Caco-2 (cell line): ENCODE measurements around the gene TEX13B. TPM values are rescaled to one million over a fixed set of nuclear protein-coding genes. Genes with fewer than 3 reads are reported as not detected.
"Not testable (repeated sequence)": the region's sequence is repeated elsewhere in the genome, so short reads cannot be mapped to it uniquely, and the experiment has no call there.

Source experiments
- BruUV-seq: library from RNA; stranded (reverse); fragments of 400-500 nt; replicated peaks from 2 replicates; lab custom pipeline; 2021; lab: Mats Ljungman, UMichigan
- CTCF ChIA-PET: fragments of 300-600 bp; sonication (Branson Sonifier 250); formaldehyde crosslinking; loops from one replicate; lab custom pipeline; 2022; ENCODE audit warnings: antibody characterized with exemption; lab: Charles Lee
- POLR2A ChIA-PET: fragments of 300-600 bp; sonication (Branson Sonifier 250); formaldehyde crosslinking; loops from one replicate; lab custom pipeline; 2022; ENCODE audit warnings: antibody characterized with exemption; lab: Charles Lee
- DNase-seq, 2 experiments: peaks; one replicate each; pipeline versions ENCODE4 v3.0.0 to v3.0.0-alpha.2; 2020 to 2022
- H3K27me3 ChIP-seq: replicated peaks from 2 replicates; pipeline ENCODE4 v1.6.0; 2011; ENCODE audit warnings: low read length; ENCODE audit not compliant: control insufficient read depth, insufficient read depth
- H3K36me3 ChIP-seq: 2 replicates; pipeline ENCODE4 v1.5.1; 2011; ENCODE audit warnings: low read length; ENCODE audit not compliant: control insufficient read depth, insufficient read depth
- H3K4me1 ChIP-seq: fragments of 250-450 bp; sonication (Bioruptor Pico); 2 replicates; pipeline ENCODE4 v1.5.1; 2020; ENCODE audit warnings: mild to moderate bottlenecking
- H3K4me3 ChIP-seq: 2 replicates; pipeline ENCODE4 v1.5.1; 2011; ENCODE audit warnings: low read depth, mild to moderate bottlenecking, control low read depth, low read length
- H3K9me3 ChIP-seq: fragments of 250-450 bp; sonication (Bioruptor Pico); 2 replicates; pipeline ENCODE4 v1.5.1; 2020; ENCODE audit warnings: mild to moderate bottlenecking, moderate library complexity
- H3K27ac Mint-ChIP-seq: one replicate; pipeline ENCODE4 v1.8.0; 2022; ENCODE audit warnings: mixed read lengths; ENCODE audit not compliant: unreplicated experiment
- H3K27me3 Mint-ChIP-seq: one replicate; pipeline ENCODE4 v1.8.0; 2022; ENCODE audit warnings: mixed read lengths; ENCODE audit not compliant: insufficient read depth, unreplicated experiment
- H3K36me3 Mint-ChIP-seq: one replicate; pipeline ENCODE4 v1.8.0; 2022; ENCODE audit warnings: mild to moderate bottlenecking, mixed read lengths; ENCODE audit not compliant: insufficient read depth, unreplicated experiment
- H3K4me1 Mint-ChIP-seq: one replicate; pipeline ENCODE4 v1.8.0; 2022; ENCODE audit warnings: low read depth, mixed read lengths; ENCODE audit not compliant: unreplicated experiment
- H3K4me3 Mint-ChIP-seq: one replicate; pipeline ENCODE4 v1.8.0; 2022; ENCODE audit warnings: mild to moderate bottlenecking, moderate library complexity, mixed read lengths; ENCODE audit not compliant: unreplicated experiment
- H3K9me3 Mint-ChIP-seq: one replicate; pipeline ENCODE4 v1.8.0; 2022; ENCODE audit warnings: mixed read lengths; ENCODE audit not compliant: unreplicated experiment
- intact Hi-C: fragments of 100-400 bp; cut with micrococcal nuclease; formaldehyde crosslinking; loops from one replicate; pipeline ENCODE4 v1.10.0; 2022; ENCODE audit not compliant: unreplicated experiment
- total RNA-seq: library from RNA; stranded (reverse); gene quantifications from 2 replicates; pipeline ENCODE4 v1.2.3, GENCODE V29; 2022
- TF ChIP-seq, protein P1 (sequence below), 2 experiments: fragments of 200-600 bp in 1 of 2; IDR thresholded peaks; 1 replicate in 1 of 2; 2 replicates in 1 of 2; pipeline versions ENCODE4 v1.5.1 to v1.8.0; 2011 to 2022; ENCODE audit warnings: antibody characterized with exemption in 1 of 2, control low read depth in 1 of 2, inconsistent platforms in 1 of 2, low read depth in 1 of 2, low read length in 1 of 2, mild to moderate bottlenecking in 1 of 2, moderate library complexity in 1 of 2; ENCODE audit not compliant: insufficient read depth in 1 of 2, severe bottlenecking in 1 of 2, unreplicated experiment in 1 of 2

TEX13B gene
- total RNA-seq, 1 experiment from 2014 or later: not detected

DNA sequence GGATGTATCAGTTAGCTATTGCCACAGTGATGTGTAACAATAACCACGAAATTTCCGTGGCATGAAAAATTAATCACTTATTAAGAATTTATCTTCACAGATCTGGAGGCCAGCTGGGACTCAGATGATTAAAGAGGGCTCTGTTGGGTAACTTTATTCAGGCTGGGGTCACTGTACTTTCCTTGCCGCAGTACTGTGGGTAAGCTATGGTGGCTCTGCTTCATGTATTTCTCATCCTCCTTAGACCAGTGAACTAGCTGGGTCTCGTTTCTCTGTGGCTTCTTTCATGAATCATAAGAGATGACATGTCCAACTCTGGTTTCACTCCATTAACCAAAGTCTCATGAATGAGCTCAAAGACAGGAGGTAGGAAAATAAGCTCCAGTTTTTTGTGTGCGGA lies 13.5 kb downstream of the TEX13B start:
- Histone ChIP-seq H3K9me3 (no peaks in the 10 kb centered on the region), H3K27me3 (no peaks in the 10 kb centered on the region), H3K4me1 (no peaks in the 10 kb centered on the region), H3K4me3 (no peak overlapping the region), H3K36me3 (no peaks in the 10 kb centered on the region)
- no peaks in the 10 kb centered on the region for H3K9me3 Mint-ChIP-seq
- peaks cover 8% of the 10 kb centered on the region for H3K27me3 Mint-ChIP-seq
- DNase-seq: no peak
- POLR2A ChIA-PET: no interaction called here
- no peaks in the 10 kb centered on the region for H3K4me1 Mint-ChIP-seq
- BruUV-seq: no TSS peak
- intact Hi-C loops: no loop called here
- H3K27ac Mint-ChIP-seq: no peak overlapping the region
- CTCF ChIA-PET: no interaction called here
- no peaks in the 10 kb centered on the region for H3K36me3 Mint-ChIP-seq
- TF ChIP-seq, protein P1, sequence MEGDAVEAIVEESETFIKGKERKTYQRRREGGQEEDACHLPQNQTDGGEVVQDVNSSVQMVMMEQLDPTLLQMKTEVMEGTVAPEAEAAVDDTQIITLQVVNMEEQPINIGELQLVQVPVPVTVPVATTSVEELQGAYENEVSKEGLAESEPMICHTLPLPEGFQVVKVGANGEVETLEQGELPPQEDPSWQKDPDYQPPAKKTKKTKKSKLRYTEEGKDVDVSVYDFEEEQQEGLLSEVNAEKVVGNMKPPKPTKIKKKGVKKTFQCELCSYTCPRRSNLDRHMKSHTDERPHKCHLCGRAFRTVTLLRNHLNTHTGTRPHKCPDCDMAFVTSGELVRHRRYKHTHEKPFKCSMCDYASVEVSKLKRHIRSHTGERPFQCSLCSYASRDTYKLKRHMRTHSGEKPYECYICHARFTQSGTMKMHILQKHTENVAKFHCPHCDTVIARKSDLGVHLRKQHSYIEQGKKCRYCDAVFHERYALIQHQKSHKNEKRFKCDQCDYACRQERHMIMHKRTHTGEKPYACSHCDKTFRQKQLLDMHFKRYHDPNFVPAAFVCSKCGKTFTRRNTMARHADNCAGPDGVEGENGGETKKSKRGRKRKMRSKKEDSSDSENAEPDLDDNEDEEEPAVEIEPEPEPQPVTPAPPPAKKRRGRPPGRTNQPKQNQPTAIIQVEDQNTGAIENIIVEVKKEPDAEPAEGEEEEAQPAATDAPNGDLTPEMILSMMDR (IDR thresholded peaks at IDR 0.05; ENCODE audit: insufficient read depth in 1 of 2, low read depth in 1 of 2, low read length in 1 of 2, severe bottlenecking in 1 of 2, unreplicated experiment in 1 of 2): no peak
- no peak overlapping the region for H3K4me3 Mint-ChIP-seq

DNA sequence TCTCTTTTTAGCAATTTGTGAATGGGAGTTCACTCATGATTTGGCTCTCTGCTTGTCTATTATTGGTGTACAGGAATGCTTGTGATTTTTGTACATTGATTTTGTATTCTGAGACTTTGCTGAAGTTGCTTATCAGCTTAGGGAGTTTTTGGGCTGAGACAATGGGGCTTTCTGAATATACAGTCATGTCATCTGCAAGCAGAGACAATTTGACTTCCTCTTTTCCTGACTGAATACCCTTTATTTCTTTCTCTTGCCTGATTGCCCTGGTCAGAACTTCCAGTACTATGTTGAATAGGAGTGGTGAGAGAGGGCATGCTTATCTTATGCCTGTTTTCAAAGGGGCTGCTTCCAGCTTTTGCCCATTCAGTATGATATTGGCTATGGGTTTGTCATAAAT lies 26.8 kb downstream of the TEX13B start:
- H3K27ac Mint-ChIP-seq, BruUV-seq, POLR2A ChIA-PET, H3K4me1 Mint-ChIP-seq, H3K4me3 ChIP-seq, H3K4me1 ChIP-seq, H3K9me3 ChIP-seq, DNase-seq, intact Hi-C loops, H3K36me3 ChIP-seq, H3K27me3 ChIP-seq, H3K4me3 Mint-ChIP-seq, H3K9me3 Mint-ChIP-seq, H3K36me3 Mint-ChIP-seq: not testable (repeated sequence)
- CTCF ChIA-PET: interaction anchor here (0.6 kb wide), 1 partner anchor 1468 kb away, joined by 3 read pairs; no protein-coding TSS in a partner anchor
- peaks cover 10% of the 10 kb centered on the region for H3K27me3 Mint-ChIP-seq

DNA sequence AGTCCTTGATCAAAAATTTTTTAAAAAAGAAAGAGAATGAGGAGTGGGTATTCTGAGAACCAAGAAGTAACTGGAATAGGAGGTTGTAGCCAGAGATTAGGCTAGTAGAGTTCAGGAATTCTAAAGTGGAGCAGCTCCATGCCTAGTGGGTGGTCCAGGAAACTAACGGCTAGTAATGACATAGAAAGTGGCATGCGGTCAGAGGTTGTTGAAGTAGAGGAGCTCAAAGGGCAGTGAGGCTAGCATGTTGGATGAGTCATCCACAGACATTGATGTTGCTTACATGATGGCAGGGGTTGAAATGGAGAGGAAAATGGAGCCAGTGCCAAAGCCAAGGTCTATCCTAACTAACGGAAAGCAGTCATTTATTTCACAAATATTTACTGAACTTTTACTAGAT lies 42.1 kb downstream of the TEX13B start:
- Mint-ChIP-seq H3K27me3 (peaks cover 2% of the 10 kb centered on the region), H3K36me3 (peaks cover 5% of the 10 kb centered on the region), H3K4me3 (no peak overlapping the region), H3K4me1 (no peaks in the 10 kb centered on the region), H3K9me3 (no peaks in the 10 kb centered on the region), H3K27ac (no peak overlapping the region)
- no peaks in the 10 kb centered on the region for H3K27me3 ChIP-seq
- H3K9me3 ChIP-seq: no peaks in the 10 kb centered on the region
- H3K36me3 ChIP-seq: no peaks in the 10 kb centered on the region
- ChIA-PET CTCF (no interaction called here), POLR2A (no interaction called here)
- no peak overlapping the region for H3K4me3 ChIP-seq
- DNase-seq: no peak
- no peaks in the 10 kb centered on the region for H3K4me1 ChIP-seq
- no TSS peak for BruUV-seq
- TF ChIP-seq, protein P1 (IDR thresholded peaks at IDR 0.05; ENCODE audit: insufficient read depth in 1 of 2, low read depth in 1 of 2, low read length in 1 of 2, severe bottlenecking in 1 of 2, unreplicated experiment in 1 of 2): no peak
- intact Hi-C loops: no loop called here

DNA sequence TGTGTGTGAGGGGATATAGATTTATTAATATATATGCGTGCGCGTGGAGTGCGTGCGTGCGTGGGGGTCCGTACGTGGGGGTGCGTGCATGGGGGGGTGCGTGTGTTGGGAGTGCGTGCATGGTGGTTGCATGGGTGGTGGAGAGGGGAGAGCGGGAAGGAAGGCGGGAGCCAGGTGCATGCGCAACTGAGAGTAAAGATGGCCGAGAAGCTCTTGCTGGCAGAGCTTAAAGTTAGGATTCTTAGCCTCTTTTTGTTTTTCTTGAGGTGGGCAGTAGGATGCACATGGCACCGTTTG lies 45.8 kb downstream of the TEX13B start:
- POLR2A ChIA-PET: no interaction called here
- no peaks in the 10 kb centered on the region for H3K36me3 ChIP-seq
- Mint-ChIP-seq H3K27ac (no peak overlapping the region), H3K9me3 (no peaks in the 10 kb centered on the region), H3K27me3 (no peaks in the 10 kb centered on the region), H3K36me3 (peaks cover 5% of the 10 kb centered on the region), H3K4me3 (no peak overlapping the region), H3K4me1 (no peaks in the 10 kb centered on the region)
- no peaks in the 10 kb centered on the region for H3K27me3 ChIP-seq
- no peaks in the 10 kb centered on the region for H3K9me3 ChIP-seq
- no TSS peak for BruUV-seq
- TF ChIP-seq, protein P1 (IDR thresholded peaks at IDR 0.05; ENCODE audit: insufficient read depth in 1 of 2, low read depth in 1 of 2, low read length in 1 of 2, severe bottlenecking in 1 of 2, unreplicated experiment in 1 of 2): no peak
- H3K4me1 ChIP-seq: no peaks in the 10 kb centered on the region
- intact Hi-C loops: no loop called here
- CTCF ChIA-PET: no interaction called here
- no peak overlapping the region for H3K4me3 ChIP-seq
- no peak for DNase-seq
